ENCODE results near the gene RIPOR1.

Gene RIPOR1

DNA sequence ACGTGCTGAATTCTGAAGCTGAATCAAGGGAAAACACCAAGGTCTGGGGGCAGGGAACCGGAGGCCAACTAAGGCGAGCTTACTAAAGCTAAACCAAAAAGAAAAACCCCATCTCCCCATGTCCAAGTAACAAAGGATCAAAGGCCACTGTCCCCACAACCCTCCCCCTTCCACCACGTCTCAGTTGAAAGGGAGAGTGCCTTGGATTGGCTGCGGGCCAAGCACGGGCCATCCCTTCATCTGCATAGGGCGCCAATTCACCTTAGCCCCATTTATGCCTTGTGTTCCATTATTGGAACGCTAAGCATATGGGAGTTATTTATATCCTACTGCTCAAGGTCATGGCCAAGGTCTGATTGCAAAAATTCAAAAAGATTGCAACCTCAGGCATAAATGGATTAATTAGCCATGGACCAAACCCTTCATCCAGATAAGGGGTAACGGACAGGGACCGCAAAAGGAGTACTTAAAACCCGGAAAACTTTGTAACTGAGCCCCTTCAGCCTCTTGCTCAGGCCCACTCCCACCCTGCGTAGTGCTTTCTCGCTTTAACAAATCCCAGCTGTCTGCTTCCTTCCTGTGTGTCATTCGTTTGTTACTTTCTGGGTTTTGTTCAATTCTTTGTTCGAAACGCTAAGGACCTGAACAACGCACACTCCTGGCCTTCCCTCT lies 46.9 kb upstream of the RIPOR1 start:
- peak overlapping the region; percentile 84 for H3K9ac ChIP-seq (ENCODE audit: low read length)
- H3K9me3 ChIP-seq (ENCODE audit: insufficient read depth, low read length): no peaks in the 10 kb centered on the region
- H3K36me3 ChIP-seq (ENCODE audit: low read length): no peaks in the 10 kb centered on the region
- peak overlapping the region; percentile 81 for H3K27ac ChIP-seq (ENCODE audit: low read depth, low read length)
- no peaks in the 10 kb centered on the region for H4K20me1 ChIP-seq (ENCODE audit: low read depth, low read length)
- H3F3A ChIP-seq (ENCODE audit: insufficient read depth): 0 out of 2 replicates have a peak, but pooled peaks cover 6% of the 10 kb centered on the region
- H2AFZ ChIP-seq (ENCODE audit: low read depth, low read length, severe bottlenecking): peak overlapping the region; percentile 8
- H3K79me2 ChIP-seq (ENCODE audit: insufficient read depth, low read length): peaks cover 62% of the 10 kb centered on the region
- no peaks in the 10 kb centered on the region for H3K27me3 ChIP-seq (ENCODE audit: low read length)
- H3K4me3 ChIP-seq (ENCODE audit: insufficient read depth, low read length, poor library complexity, severe bottlenecking): peak overlapping the region; percentile 69
- no peak for TF ChIP-seq EZH2phosphoT487 (conservative IDR thresholded peaks at IDR 0.05; ENCODE audit: low read length)
- TF ChIP-seq, protein P1, sequence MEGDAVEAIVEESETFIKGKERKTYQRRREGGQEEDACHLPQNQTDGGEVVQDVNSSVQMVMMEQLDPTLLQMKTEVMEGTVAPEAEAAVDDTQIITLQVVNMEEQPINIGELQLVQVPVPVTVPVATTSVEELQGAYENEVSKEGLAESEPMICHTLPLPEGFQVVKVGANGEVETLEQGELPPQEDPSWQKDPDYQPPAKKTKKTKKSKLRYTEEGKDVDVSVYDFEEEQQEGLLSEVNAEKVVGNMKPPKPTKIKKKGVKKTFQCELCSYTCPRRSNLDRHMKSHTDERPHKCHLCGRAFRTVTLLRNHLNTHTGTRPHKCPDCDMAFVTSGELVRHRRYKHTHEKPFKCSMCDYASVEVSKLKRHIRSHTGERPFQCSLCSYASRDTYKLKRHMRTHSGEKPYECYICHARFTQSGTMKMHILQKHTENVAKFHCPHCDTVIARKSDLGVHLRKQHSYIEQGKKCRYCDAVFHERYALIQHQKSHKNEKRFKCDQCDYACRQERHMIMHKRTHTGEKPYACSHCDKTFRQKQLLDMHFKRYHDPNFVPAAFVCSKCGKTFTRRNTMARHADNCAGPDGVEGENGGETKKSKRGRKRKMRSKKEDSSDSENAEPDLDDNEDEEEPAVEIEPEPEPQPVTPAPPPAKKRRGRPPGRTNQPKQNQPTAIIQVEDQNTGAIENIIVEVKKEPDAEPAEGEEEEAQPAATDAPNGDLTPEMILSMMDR (IDR thresholded peaks at IDR 0.05; ENCODE audit: insufficient read depth, low read length, poor library complexity, severe bottlenecking): no peak
- H3K9me2 ChIP-seq (replicated peaks; ENCODE audit: insufficient read depth, low read length): no peaks in the 10 kb centered on the region
- H3K4me2 ChIP-seq (ENCODE audit: low read depth, low read length, poor library complexity, severe bottlenecking): peak overlapping the region; percentile 69

DNA sequence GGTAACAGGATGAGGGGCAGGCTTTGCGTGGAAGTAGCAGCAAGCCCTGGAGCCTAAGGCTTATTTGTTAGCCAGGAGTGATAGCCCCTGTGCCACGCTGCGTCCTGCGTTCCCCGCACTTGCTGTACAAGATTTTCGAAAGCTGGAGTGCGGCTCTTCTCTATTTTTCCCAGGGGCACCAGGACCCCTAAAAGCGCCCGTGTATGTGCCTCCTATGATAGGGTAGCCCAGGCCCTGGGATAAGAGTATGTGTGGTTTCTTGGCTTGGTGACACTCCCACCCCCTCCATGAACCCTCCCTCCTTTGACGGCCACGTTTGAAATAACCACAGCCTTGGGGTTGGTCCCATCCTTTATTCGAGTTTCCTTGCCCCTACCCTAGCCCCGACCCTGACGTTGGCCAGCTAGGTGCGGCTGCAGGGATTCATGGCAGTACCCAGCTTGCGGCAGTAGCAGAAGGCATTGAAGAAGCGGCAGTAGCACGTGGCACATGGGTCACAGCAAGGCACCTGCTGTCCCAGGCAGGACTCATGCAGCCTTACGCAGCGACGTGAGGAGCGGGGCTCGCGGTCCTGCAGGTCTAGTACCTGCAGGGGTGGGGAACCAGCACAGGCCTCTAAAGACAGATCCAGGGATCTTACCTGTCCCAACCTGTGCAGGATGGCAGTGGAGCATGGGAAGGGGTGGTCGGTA lies 46.2 kb upstream of the RIPOR1 start:
- H3K9ac ChIP-seq (ENCODE audit: low read length): peak overlapping the region; percentile 84

DNA sequence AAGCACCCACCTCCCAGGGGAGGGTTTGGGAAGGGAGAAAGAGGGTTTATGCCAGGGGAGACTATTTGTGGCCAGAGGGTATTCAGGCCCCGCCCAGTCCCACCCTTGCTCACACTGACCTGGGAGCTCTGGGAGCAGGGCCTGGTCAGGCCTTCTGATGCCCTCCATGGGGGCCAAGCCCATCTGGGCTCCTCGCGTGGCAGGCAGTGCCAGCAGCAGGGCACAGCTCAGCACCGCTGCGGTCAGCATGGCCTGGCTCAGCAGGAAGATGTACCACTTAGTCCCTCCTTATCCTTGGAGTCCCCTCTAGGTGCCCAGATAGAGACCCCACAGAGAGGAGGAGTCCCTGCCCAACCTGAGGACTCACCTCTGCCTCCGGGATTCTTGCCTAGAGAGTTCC lies 45.5 kb upstream of the RIPOR1 start, which contains the start of gene AGRP:
AGRP (minus strand) TSS at position 398 of the 400 bp plus-strand sequence; CDS start at position 249, 149 bp downstream.
- no peaks in the 10 kb centered on the region for H3K27me3 ChIP-seq (ENCODE audit: low read length)
- H3K36me3 ChIP-seq (ENCODE audit: low read length): no peaks in the 10 kb centered on the region
- peaks cover 47% of the 10 kb centered on the region for H3K79me2 ChIP-seq (ENCODE audit: insufficient read depth, low read length)
- peak within 1 kb of the TSS; percentile 69 for H3K4me3 ChIP-seq (ENCODE audit: insufficient read depth, low read length, poor library complexity, severe bottlenecking)
- no peaks in the 10 kb centered on the region for H3K9me3 ChIP-seq (ENCODE audit: insufficient read depth, low read length)
- no peak within 1 kb of the TSS for H2AFZ ChIP-seq (ENCODE audit: low read depth, low read length, severe bottlenecking)
- peaks cover 20% of the 10 kb centered on the region for H3F3A ChIP-seq (ENCODE audit: insufficient read depth)
- peak within 1 kb of the TSS; percentile 84 for H3K9ac ChIP-seq (ENCODE audit: low read length)
- no peaks in the 10 kb centered on the region for H4K20me1 ChIP-seq (ENCODE audit: low read depth, low read length)
- H3K27ac ChIP-seq (ENCODE audit: low read depth, low read length): peak within 1 kb of the TSS; percentile 81
- TF ChIP-seq, protein P1 (IDR thresholded peaks at IDR 0.05; ENCODE audit: insufficient read depth, low read length, poor library complexity, severe bottlenecking): no peak
- TF ChIP-seq EZH2phosphoT487 (conservative IDR thresholded peaks at IDR 0.05; ENCODE audit: low read length): no peak
- H3K9me2 ChIP-seq (replicated peaks; ENCODE audit: insufficient read depth, low read length): no peaks in the 10 kb centered on the region
- H3K4me2 ChIP-seq (ENCODE audit: low read depth, low read length, poor library complexity, severe bottlenecking): peak within 1 kb of the TSS; percentile 69

More for the DNA sequence above, 46.2 kb upstream of the RIPOR1 start:
- Histone ChIP-seq H3K4me3 (ENCODE audit: insufficient read depth, low read length, poor library complexity, severe bottlenecking) (peak overlapping the region; percentile 69), H4K20me1 (ENCODE audit: low read depth, low read length) (no peaks in the 10 kb centered on the region), H3F3A (ENCODE audit: insufficient read depth) (peaks cover 13% of the 10 kb centered on the region; the same call in 1 of the 2 replicates), H3K27ac (ENCODE audit: low read depth, low read length) (peak overlapping the region; percentile 81), H3K79me2 (ENCODE audit: insufficient read depth, low read length) (peaks cover 55% of the 10 kb centered on the region), H2AFZ (ENCODE audit: low read depth, low read length, severe bottlenecking) (peak overlapping the region; percentile 8), H3K36me3 (ENCODE audit: low read length) (no peaks in the 10 kb centered on the region), H3K27me3 (ENCODE audit: low read length) (no peaks in the 10 kb centered on the region), H3K9me2 (replicated peaks; ENCODE audit: insufficient read depth, low read length) (no peaks in the 10 kb centered on the region), H3K4me2 (ENCODE audit: low read depth, low read length, poor library complexity, severe bottlenecking) (peak overlapping the region; percentile 69), H3K9me3 (ENCODE audit: insufficient read depth, low read length) (no peaks in the 10 kb centered on the region)
- TF ChIP-seq, protein P1 (IDR thresholded peaks at IDR 0.05; ENCODE audit: insufficient read depth, low read length, poor library complexity, severe bottlenecking): no peak
- TF ChIP-seq EZH2phosphoT487 (conservative IDR thresholded peaks at IDR 0.05; ENCODE audit: low read length): no peak

Measured in SU-DHL-6 (cell line).